ENCODE data around the gene TMC6.

TMC6 gene

GRCh38 chr17:78095035-78095434 lies 33.5 kb downstream of the TMC6 start:
- Histone ChIP-seq H3K27me3 (replicated peaks; ENCODE audit: control insufficient read depth, insufficient read depth, low read length) (no peaks in the 10 kb centered on the region), H3K4me3 (replicated peaks; ENCODE audit: low read depth, low read length) (no peak overlapping the region), H3K36me3 (ENCODE audit: control insufficient read depth, insufficient read depth, low read length) (peaks cover 3% of the 10 kb centered on the region)
- no peak for DNase-seq (ENCODE audit: extremely low read depth, insufficient read length)
- no peak for TF ChIP-seq CTCF (IDR thresholded peaks at IDR 0.05; ENCODE audit: insufficient read depth, low read length, poor library complexity, severe bottlenecking)

GRCh38 chr17:78092794-78093324 lies 35.7 kb downstream of the TMC6 start:
- TF ChIP-seq CTCF (IDR thresholded peaks at IDR 0.05; ENCODE audit: insufficient read depth, low read length, poor library complexity, severe bottlenecking), result no peak
- H3K36me3 ChIP-seq (ENCODE audit: control insufficient read depth, insufficient read depth, low read length), result peaks cover 3% of the 10 kb centered on the region
- no peaks in the 10 kb centered on the region for H3K27me3 ChIP-seq (replicated peaks; ENCODE audit: control insufficient read depth, insufficient read depth, low read length)
- H3K4me3 ChIP-seq (replicated peaks; ENCODE audit: low read depth, low read length), result no peak overlapping the region
- DNase-seq (ENCODE audit: extremely low read depth, insufficient read length), result no peak

GRCh38 chr17:78089576-78090281 lies 38.8 kb downstream of the TMC6 start:
- Histone ChIP-seq H3K4me3 (replicated peaks; ENCODE audit: low read depth, low read length) (no peak overlapping the region), H3K36me3 (ENCODE audit: control insufficient read depth, insufficient read depth, low read length) (peaks cover 2% of the 10 kb centered on the region), H3K27me3 (replicated peaks; ENCODE audit: control insufficient read depth, insufficient read depth, low read length) (no peaks in the 10 kb centered on the region)
- DNase-seq (ENCODE audit: extremely low read depth, insufficient read length), result no peak
- TF ChIP-seq CTCF (IDR thresholded peaks at IDR 0.05; ENCODE audit: insufficient read depth, low read length, poor library complexity, severe bottlenecking), result no peak

- no peak overlapping the region for H3K4me3 ChIP-seq (replicated peaks; ENCODE audit: low read depth, low read length)
- H3K27me3 ChIP-seq (replicated peaks; ENCODE audit: control insufficient read depth, insufficient read depth, low read length), result no peaks in the 10 kb centered on the region
- DNase-seq (ENCODE audit: extremely low read depth, insufficient read length), result no peak
- peaks cover 2% of the 10 kb centered on the region for H3K36me3 ChIP-seq (ENCODE audit: control insufficient read depth, insufficient read depth, low read length)
- TF ChIP-seq CTCF (IDR thresholded peaks at IDR 0.05; ENCODE audit: insufficient read depth, low read length, poor library complexity, severe bottlenecking), result no peak
Measured at GRCh38 chr17:78088529-78088928, 40.0 kb downstream of the TMC6 start.

GRCh38 chr17:78086740-78087139 lies 41.8 kb downstream of the TMC6 start:
- H3K36me3 ChIP-seq (ENCODE audit: control insufficient read depth, insufficient read depth, low read length), result peaks cover 2% of the 10 kb centered on the region

More at GRCh38 chr17:78086740-78087139, 41.8 kb downstream of the TMC6 start:
- DNase-seq (ENCODE audit: extremely low read depth, insufficient read length), result no peak
- H3K4me3 ChIP-seq (replicated peaks; ENCODE audit: low read depth, low read length), result no peak overlapping the region
- no peaks in the 10 kb centered on the region for H3K27me3 ChIP-seq (replicated peaks; ENCODE audit: control insufficient read depth, insufficient read depth, low read length)
- TF ChIP-seq CTCF (IDR thresholded peaks at IDR 0.05; ENCODE audit: insufficient read depth, low read length, poor library complexity, severe bottlenecking), result no peak
